Uterus (tissue), 2 donors: Measurements from ENCODE around the gene BCL11B.

ENCODE experiments used
- POLR2A ChIP-seq, 2 donors: fragments of 450-650 bp; IDR thresholded peaks; one replicate each; pipeline ENCODE4 v1.6.1; 2016; ENCODE audit warnings: antibody characterized with exemption in 2 of 2, mild to moderate bottlenecking in 1 of 2, moderate library complexity in 1 of 2
- TF ChIP-seq, protein P1 (sequence below), 4 experiments: fragments of 200-600 bp in 2 of 4; fragments of 450-650 bp in 2 of 4; sonication (generic) in 2 of 4; IDR thresholded peaks; one replicate each; pipeline ENCODE4 v1.5.1; 2016 to 2019; ENCODE audit warnings: antibody characterized with exemption in 4 of 4, mild to moderate bottlenecking in 2 of 4, moderate library complexity in 1 of 4

DNA sequence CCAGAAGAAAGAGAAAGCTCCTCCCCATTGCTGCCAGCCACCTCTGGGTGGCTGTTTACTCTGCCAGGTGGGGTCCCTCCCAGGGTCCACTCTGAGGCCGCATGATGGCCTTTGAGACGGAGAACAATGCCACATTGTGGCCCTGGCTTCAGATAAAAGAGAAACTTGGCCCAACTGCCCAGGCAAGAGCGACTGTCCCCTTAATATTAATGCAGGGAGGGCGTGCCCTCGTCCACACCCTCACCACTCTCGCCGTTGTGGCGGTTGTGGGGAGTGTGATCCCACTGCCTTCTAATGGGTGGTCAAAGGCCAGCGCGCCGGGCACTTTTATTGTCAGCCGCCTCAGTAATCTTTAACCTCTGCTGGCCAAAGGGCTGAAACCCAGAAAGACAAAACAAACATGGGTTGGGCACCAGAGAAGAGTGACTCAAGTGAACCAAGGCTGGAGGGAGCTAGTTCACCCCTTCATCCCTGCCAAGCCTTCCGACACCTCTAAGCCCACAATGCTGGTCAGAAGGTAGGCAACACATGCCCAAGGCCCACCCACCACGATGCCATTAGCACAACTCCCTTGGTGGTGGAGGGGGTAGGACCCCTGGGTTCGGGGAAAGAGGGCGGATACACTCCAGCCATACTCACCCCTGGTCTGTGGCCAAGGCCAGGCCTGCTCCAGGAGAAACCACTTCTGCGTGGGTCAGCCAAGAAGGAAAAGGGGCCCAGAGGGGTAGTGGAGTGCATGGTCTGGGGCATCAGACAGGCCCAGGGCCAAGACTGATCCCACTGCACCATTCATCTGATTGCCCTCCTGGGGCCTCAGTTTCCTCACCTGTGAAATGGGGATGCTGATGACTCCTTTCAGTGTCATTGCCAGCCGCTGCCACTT lies 44.5 kb upstream of the BCL11B start:
- TF ChIP-seq POLR2A (IDR thresholded peaks at IDR 0.05), result no peak
- TF ChIP-seq, protein P1, sequence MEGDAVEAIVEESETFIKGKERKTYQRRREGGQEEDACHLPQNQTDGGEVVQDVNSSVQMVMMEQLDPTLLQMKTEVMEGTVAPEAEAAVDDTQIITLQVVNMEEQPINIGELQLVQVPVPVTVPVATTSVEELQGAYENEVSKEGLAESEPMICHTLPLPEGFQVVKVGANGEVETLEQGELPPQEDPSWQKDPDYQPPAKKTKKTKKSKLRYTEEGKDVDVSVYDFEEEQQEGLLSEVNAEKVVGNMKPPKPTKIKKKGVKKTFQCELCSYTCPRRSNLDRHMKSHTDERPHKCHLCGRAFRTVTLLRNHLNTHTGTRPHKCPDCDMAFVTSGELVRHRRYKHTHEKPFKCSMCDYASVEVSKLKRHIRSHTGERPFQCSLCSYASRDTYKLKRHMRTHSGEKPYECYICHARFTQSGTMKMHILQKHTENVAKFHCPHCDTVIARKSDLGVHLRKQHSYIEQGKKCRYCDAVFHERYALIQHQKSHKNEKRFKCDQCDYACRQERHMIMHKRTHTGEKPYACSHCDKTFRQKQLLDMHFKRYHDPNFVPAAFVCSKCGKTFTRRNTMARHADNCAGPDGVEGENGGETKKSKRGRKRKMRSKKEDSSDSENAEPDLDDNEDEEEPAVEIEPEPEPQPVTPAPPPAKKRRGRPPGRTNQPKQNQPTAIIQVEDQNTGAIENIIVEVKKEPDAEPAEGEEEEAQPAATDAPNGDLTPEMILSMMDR (IDR thresholded peaks at IDR 0.05), result no peak
